ENCODE measurements around the gene UXS1.

UXS1 gene

GRCh38 chr2:106119074-106119473 lies 75.0 kb downstream of the UXS1 start:
- Mint-ChIP-seq H3K36me3 (peaks cover 42% of the 10 kb centered on the region), H3K4me3 (no peak overlapping the region), H3K27ac (no peak overlapping the region), H3K27me3 (no peaks in the 10 kb centered on the region), H3K4me1 (peaks cover 10% of the 10 kb centered on the region), H3K9me3 (no peaks in the 10 kb centered on the region)
- ATAC-seq, result no peak

GRCh38 chr2:106117882-106118684 lies 76.0 kb downstream of the UXS1 start:
- ATAC-seq, result no peak
- no peak overlapping the region for H3K27ac Mint-ChIP-seq
- no peaks in the 10 kb centered on the region for H3K9me3 Mint-ChIP-seq
- H3K4me1 Mint-ChIP-seq, result peaks cover 10% of the 10 kb centered on the region
- H3K4me3 Mint-ChIP-seq, result no peak overlapping the region
- peaks cover 32% of the 10 kb centered on the region for H3K36me3 Mint-ChIP-seq
- no peaks in the 10 kb centered on the region for H3K27me3 Mint-ChIP-seq

GRCh38 chr2:106117347-106117746 lies 76.8 kb downstream of the UXS1 start:
- H3K4me1 Mint-ChIP-seq, result peaks cover 10% of the 10 kb centered on the region
- H3K27me3 Mint-ChIP-seq, result no peaks in the 10 kb centered on the region
- no peak for ATAC-seq
- no peak overlapping the region for H3K4me3 Mint-ChIP-seq
- H3K9me3 Mint-ChIP-seq, result no peaks in the 10 kb centered on the region
- H3K27ac Mint-ChIP-seq, result no peak overlapping the region
- peaks cover 28% of the 10 kb centered on the region for H3K36me3 Mint-ChIP-seq

GRCh38 chr2:106116248-106116647 lies 77.9 kb downstream of the UXS1 start:
- peaks cover 34% of the 10 kb centered on the region for H3K36me3 Mint-ChIP-seq
- no peak overlapping the region for H3K4me3 Mint-ChIP-seq
- no peaks in the 10 kb centered on the region for H3K27me3 Mint-ChIP-seq
- H3K9me3 Mint-ChIP-seq, result no peaks in the 10 kb centered on the region
- no peak overlapping the region for H3K27ac Mint-ChIP-seq
- no peak for ATAC-seq
- H3K4me1 Mint-ChIP-seq, result peaks cover 10% of the 10 kb centered on the region

- ATAC-seq, result no peak
- Mint-ChIP-seq H3K9me3 (no peaks in the 10 kb centered on the region), H3K27ac (peak overlapping the region; percentile 17), H3K4me1 (peaks cover 10% of the 10 kb centered on the region), H3K4me3 (no peak overlapping the region), H3K36me3 (peaks cover 35% of the 10 kb centered on the region), H3K27me3 (no peaks in the 10 kb centered on the region)
Observed at GRCh38 chr2:106115665-106116064, 78.4 kb downstream of the UXS1 start.

- H3K27ac Mint-ChIP-seq, result peak overlapping the region; percentile 17
- H3K4me3 Mint-ChIP-seq, result no peak overlapping the region
- no peaks in the 10 kb centered on the region for H3K9me3 Mint-ChIP-seq
- H3K27me3 Mint-ChIP-seq, result no peaks in the 10 kb centered on the region
- peaks cover 6% of the 10 kb centered on the region for H3K4me1 Mint-ChIP-seq
- ATAC-seq, result peak; percentile 44
- H3K36me3 Mint-ChIP-seq, result peaks cover 35% of the 10 kb centered on the region
Observed at GRCh38 chr2:106115250-106115649, 78.9 kb downstream of the UXS1 start.

GRCh38 chr2:106114166-106114565 lies 79.9 kb downstream of the UXS1 start:
- no peak overlapping the region for H3K27ac Mint-ChIP-seq

GRCh38 chr2:106113361-106113966 lies 80.6 kb downstream of the UXS1 start:
- no peak overlapping the region for H3K27ac Mint-ChIP-seq
- peaks cover 36% of the 10 kb centered on the region for H3K36me3 Mint-ChIP-seq
- no peaks in the 10 kb centered on the region for H3K27me3 Mint-ChIP-seq
- no peaks in the 10 kb centered on the region for H3K4me1 Mint-ChIP-seq
- ATAC-seq, result no peak
- H3K4me3 Mint-ChIP-seq, result no peak overlapping the region
- no peaks in the 10 kb centered on the region for H3K9me3 Mint-ChIP-seq

More at GRCh38 chr2:106114166-106114565, 79.9 kb downstream of the UXS1 start:
- no peak for ATAC-seq
- Mint-ChIP-seq H3K27me3 (no peaks in the 10 kb centered on the region), H3K4me3 (no peak overlapping the region), H3K9me3 (no peaks in the 10 kb centered on the region), H3K36me3 (peaks cover 36% of the 10 kb centered on the region), H3K4me1 (no peaks in the 10 kb centered on the region)

GRCh38 chr2:106111882-106112571 lies 82.1 kb downstream of the UXS1 start:
- peaks cover 34% of the 10 kb centered on the region for H3K36me3 Mint-ChIP-seq
- no peak overlapping the region for H3K27ac Mint-ChIP-seq
- no peak overlapping the region for H3K4me3 Mint-ChIP-seq
- no peaks in the 10 kb centered on the region for H3K27me3 Mint-ChIP-seq
- ATAC-seq, result no peak
- H3K9me3 Mint-ChIP-seq, result no peaks in the 10 kb centered on the region
- no peaks in the 10 kb centered on the region for H3K4me1 Mint-ChIP-seq

- no peak overlapping the region for H3K4me3 Mint-ChIP-seq
- ATAC-seq, result no peak
- peaks cover 9% of the 10 kb centered on the region for H3K4me1 Mint-ChIP-seq
- H3K27ac Mint-ChIP-seq, result no peak overlapping the region
- no peaks in the 10 kb centered on the region for H3K27me3 Mint-ChIP-seq
- peaks cover 22% of the 10 kb centered on the region for H3K36me3 Mint-ChIP-seq
- H3K9me3 Mint-ChIP-seq, result no peaks in the 10 kb centered on the region
Observed at GRCh38 chr2:106109675-106110424, 84.3 kb downstream of the UXS1 start.

- Mint-ChIP-seq H3K27me3 (no peaks in the 10 kb centered on the region), H3K4me3 (no peak overlapping the region), H3K9me3 (no peaks in the 10 kb centered on the region), H3K4me1 (peaks cover 17% of the 10 kb centered on the region), H3K27ac (no peak overlapping the region), H3K36me3 (peaks cover 18% of the 10 kb centered on the region)
- ATAC-seq, result no peak
Observed at GRCh38 chr2:106108791-106109190, 85.3 kb downstream of the UXS1 start.

GRCh38 chr2:106108351-106108750 lies 85.8 kb downstream of the UXS1 start:
- no peak for ATAC-seq
- H3K27ac Mint-ChIP-seq, result no peak overlapping the region
- no peaks in the 10 kb centered on the region for H3K27me3 Mint-ChIP-seq
- H3K9me3 Mint-ChIP-seq, result no peaks in the 10 kb centered on the region
- H3K36me3 Mint-ChIP-seq, result peaks cover 18% of the 10 kb centered on the region
- H3K4me3 Mint-ChIP-seq, result no peak overlapping the region
- H3K4me1 Mint-ChIP-seq, result peaks cover 17% of the 10 kb centered on the region

- H3K4me3 Mint-ChIP-seq, result peak overlapping the region; percentile 61
- H3K9me3 Mint-ChIP-seq, result no peaks in the 10 kb centered on the region
- peak; percentile 87 for ATAC-seq
- peaks cover 17% of the 10 kb centered on the region for H3K4me1 Mint-ChIP-seq
- no peaks in the 10 kb centered on the region for H3K27me3 Mint-ChIP-seq
- H3K36me3 Mint-ChIP-seq, result peaks cover 18% of the 10 kb centered on the region
- peak overlapping the region; percentile 87 for H3K27ac Mint-ChIP-seq
Observed at GRCh38 chr2:106107509-106108131, 86.5 kb downstream of the UXS1 start.

- peak; percentile 55 for ATAC-seq
- Mint-ChIP-seq H3K27ac (peak overlapping the region; percentile 87), H3K27me3 (no peaks in the 10 kb centered on the region), H3K9me3 (no peaks in the 10 kb centered on the region), H3K4me3 (peak overlapping the region; percentile 61), H3K4me1 (peaks cover 17% of the 10 kb centered on the region), H3K36me3 (peaks cover 23% of the 10 kb centered on the region)
Observed at GRCh38 chr2:106106622-106107508, 87.2 kb downstream of the UXS1 start.
